ENCODE measurements around the gene ATXN7L2. TPM values are rescaled to one million over a fixed set of nuclear protein-coding genes. Genes with fewer than 3 reads are reported as not detected.

ATXN7L2 gene
- total RNA-seq, 1 experiment from 2014 or later = 17.3 TPM

GRCh38 chr1:109522026-109522425 is 38.3 kb downstream of the ATXN7L2 start:
- H3K27ac Mint-ChIP-seq = no peak overlapping the region
- peaks cover 26% of the 10 kb centered on the region for H3K27me3 Mint-ChIP-seq (ENCODE audit: low read depth)
- no peak overlapping the region for H4K91ac ChIP-seq (ENCODE audit: insufficient read length, low read depth, low read length)
- H2BK120ac ChIP-seq (ENCODE audit: low read depth, low read length, poor library complexity, severe bottlenecking) = no peak overlapping the region
- H2AK5ac ChIP-seq (ENCODE audit: insufficient read length, low read length) = no peak overlapping the region
- no peak overlapping the region for H3K4me2 ChIP-seq (ENCODE audit: insufficient read depth, insufficient read length, low read length)
- H3K4me1 Mint-ChIP-seq = peaks cover 0 to 3% of the 10 kb centered on the region in 2 experiments; a peak in 1 of 4 replicates
- no peak overlapping the region for H2BK12ac ChIP-seq (ENCODE audit: insufficient read length, low read depth, low read length)
- no peak overlapping the region for H3K56ac ChIP-seq (ENCODE audit: insufficient read length, low read depth, low read length)
- H3K9me3 Mint-ChIP-seq = no peaks in the 10 kb centered on the region; a peak in 1 of 5 replicates
- H3T11ph ChIP-seq (ENCODE audit: low read length) = no peak overlapping the region
- no peak overlapping the region for H2BK15ac ChIP-seq (ENCODE audit: low read depth, low read length)
- H2BK5ac ChIP-seq (ENCODE audit: insufficient read length, low read length) = no peak overlapping the region
- H3K36me3 Mint-ChIP-seq (ENCODE audit: insufficient read depth in 1 of 3, low read depth in 3 of 3) = no peaks in the 10 kb centered on the region
- no peak overlapping the region for H3K9ac ChIP-seq (ENCODE audit: extremely low read depth, insufficient read length, low read length)
- no peak overlapping the region for H2BK20ac ChIP-seq (ENCODE audit: low read depth, low read length, poor library complexity, severe bottlenecking)
- no peak overlapping the region for H4K5ac ChIP-seq (ENCODE audit: insufficient read length, low read depth, low read length)
- H3K4me1 ChIP-seq (ENCODE audit: insufficient read depth, low read length) = no peaks in the 10 kb centered on the region
- H3K27me3 ChIP-seq (ENCODE audit: insufficient read depth, low read length) = no peaks in the 10 kb centered on the region
- TF ChIP-seq CTCF (conservative IDR thresholded peaks at IDR 0.05) = no peak
- no peaks in the 10 kb centered on the region for H3K9me3 ChIP-seq (ENCODE audit: control insufficient read depth, low read depth, low read length)
- H3K14ac ChIP-seq (ENCODE audit: insufficient read depth, low read length) = no peak overlapping the region
- no peak overlapping the region for H3K27ac ChIP-seq (ENCODE audit: insufficient read length, low read depth, low read length)
- H4K8ac ChIP-seq (replicated peaks; ENCODE audit: insufficient read length, low read depth, low read length) = no peak overlapping the region
- no peaks in the 10 kb centered on the region for H4K20me1 ChIP-seq (ENCODE audit: control insufficient read depth, insufficient read depth, insufficient read length)
- no CpG with 5 or more reads among the region's 7 CpGs for WGBS (ENCODE audit: extremely low coverage, insufficient read length, low lambda C conversion rate)
- H3K18ac ChIP-seq (ENCODE audit: insufficient read length, low read depth, low read length) = no peak overlapping the region
- DNase-seq = no peak
- H3K79me2 ChIP-seq (ENCODE audit: insufficient read depth, low read length) = no peaks in the 10 kb centered on the region
- no peak overlapping the region for H3K23ac ChIP-seq (ENCODE audit: insufficient read length, low read depth, low read length)
- no peaks in the 10 kb centered on the region for H3K79me1 ChIP-seq (ENCODE audit: insufficient read depth, low read depth, low read length, poor library complexity, severe bottlenecking)
- H3K4me3 Mint-ChIP-seq = no peak overlapping the region
- H2AFZ ChIP-seq (ENCODE audit: low read length) = no peak overlapping the region
- H3K4ac ChIP-seq (ENCODE audit: low read depth, low read length) = no peak overlapping the region
- no peaks in the 10 kb centered on the region for H3K23me2 ChIP-seq (ENCODE audit: insufficient read length, low read depth, low read length, poor library complexity, severe bottlenecking)

Data from H9 (cell line).